KMS-11 (cell line): ENCODE measurements around the gene KRT17.

ENCODE experiments used
- H2AFZ ChIP-seq: fragments of 200-600 bp; sonication (generic); 2 replicates; pipeline ENCODE4 v1.6.1; 2016; ENCODE audit warnings: antibody characterized with exemption, mixed run types, low read depth
- H3K27ac ChIP-seq: fragments of 200-600 bp; sonication (generic); 2 replicates; pipeline ENCODE4 v1.6.1; 2016; ENCODE audit warnings: mild to moderate bottlenecking, mixed run types
- H3K27me3 ChIP-seq: fragments of 200-600 bp; sonication (generic); 2 replicates; pipeline ENCODE4 v1.6.1; 2017; ENCODE audit warnings: mild to moderate bottlenecking, low read depth, mixed run types, moderate library complexity; ENCODE audit not compliant: insufficient read depth
- H3K36me3 ChIP-seq: fragments of 200-600 bp; sonication (generic); 2 replicates; pipeline ENCODE4 v1.6.1; 2017; ENCODE audit warnings: mild to moderate bottlenecking, mixed run types; ENCODE audit not compliant: insufficient read depth
- H3K4me1 ChIP-seq: fragments of 200-600 bp; sonication (generic); 2 replicates; pipeline ENCODE4 v1.6.1; 2016; ENCODE audit warnings: mild to moderate bottlenecking, low read depth, mixed run types; ENCODE audit not compliant: poor library complexity, severe bottlenecking
- H3K4me2 ChIP-seq: fragments of 200-600 bp; sonication (generic); 2 replicates; pipeline ENCODE4 v1.7.0; 2016; ENCODE audit warnings: mild to moderate bottlenecking, mixed run types
- H3K4me3 ChIP-seq: fragments of 200-600 bp; sonication (generic); IDR thresholded peaks from 2 replicates; pipeline ENCODE4 v1.6.1; 2017; ENCODE audit warnings: low read depth, low read length, mixed read lengths; ENCODE audit not compliant: insufficient read depth
- H3K79me2 ChIP-seq: fragments of 200-600 bp; sonication (generic); 2 replicates; pipeline ENCODE4 v1.6.1; 2016; ENCODE audit warnings: low read depth, mixed run types; ENCODE audit not compliant: insufficient read depth
- H3K9ac ChIP-seq: fragments of 200-600 bp; sonication (generic); 2 replicates; pipeline ENCODE4 v1.6.1; 2016; ENCODE audit warnings: mild to moderate bottlenecking, mixed run types
- H4K20me1 ChIP-seq: fragments of 200-600 bp; sonication (generic); 2 replicates; pipeline ENCODE4 v1.6.1; 2016; ENCODE audit warnings: mild to moderate bottlenecking, mixed run types; ENCODE audit not compliant: insufficient read depth
- TF ChIP-seq, protein P1 (sequence below): fragments of 200-600 bp; sonication (generic); conservative IDR thresholded peaks from 2 replicates; pipeline ENCODE4 v1.6.1; 2017; ENCODE audit warnings: low read depth, mild to moderate bottlenecking, antibody characterized with exemption, low read length, moderate library complexity, mixed read lengths

KRT17 gene

GRCh38 chr17:41602524-41602923, 21.9 kb downstream of the KRT17 start:
- Histone ChIP-seq H3K79me2 (no peaks in the 10 kb centered on the region), H3K9ac (no peak overlapping the region), H4K20me1 (no peaks in the 10 kb centered on the region), H2AFZ (no peak overlapping the region), H3K4me2 (no peak overlapping the region), H3K4me1 (no peaks in the 10 kb centered on the region), H3K27ac (no peak overlapping the region), H3K4me3 (no peak overlapping the region), H3K27me3 (no peaks in the 10 kb centered on the region; the same call in 1 of the 2 replicates), H3K36me3 (no peaks in the 10 kb centered on the region)
- TF ChIP-seq, protein P1, sequence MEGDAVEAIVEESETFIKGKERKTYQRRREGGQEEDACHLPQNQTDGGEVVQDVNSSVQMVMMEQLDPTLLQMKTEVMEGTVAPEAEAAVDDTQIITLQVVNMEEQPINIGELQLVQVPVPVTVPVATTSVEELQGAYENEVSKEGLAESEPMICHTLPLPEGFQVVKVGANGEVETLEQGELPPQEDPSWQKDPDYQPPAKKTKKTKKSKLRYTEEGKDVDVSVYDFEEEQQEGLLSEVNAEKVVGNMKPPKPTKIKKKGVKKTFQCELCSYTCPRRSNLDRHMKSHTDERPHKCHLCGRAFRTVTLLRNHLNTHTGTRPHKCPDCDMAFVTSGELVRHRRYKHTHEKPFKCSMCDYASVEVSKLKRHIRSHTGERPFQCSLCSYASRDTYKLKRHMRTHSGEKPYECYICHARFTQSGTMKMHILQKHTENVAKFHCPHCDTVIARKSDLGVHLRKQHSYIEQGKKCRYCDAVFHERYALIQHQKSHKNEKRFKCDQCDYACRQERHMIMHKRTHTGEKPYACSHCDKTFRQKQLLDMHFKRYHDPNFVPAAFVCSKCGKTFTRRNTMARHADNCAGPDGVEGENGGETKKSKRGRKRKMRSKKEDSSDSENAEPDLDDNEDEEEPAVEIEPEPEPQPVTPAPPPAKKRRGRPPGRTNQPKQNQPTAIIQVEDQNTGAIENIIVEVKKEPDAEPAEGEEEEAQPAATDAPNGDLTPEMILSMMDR = no peak

- Histone ChIP-seq H3K27me3 (peaks cover 10% of the 10 kb centered on the region; the same call in 1 of the 2 replicates), H3K9ac (no peak overlapping the region), H3K4me1 (no peaks in the 10 kb centered on the region), H2AFZ (no peak overlapping the region), H3K4me2 (no peak overlapping the region), H3K27ac (no peak overlapping the region), H3K79me2 (no peaks in the 10 kb centered on the region), H3K36me3 (no peaks in the 10 kb centered on the region), H4K20me1 (no peaks in the 10 kb centered on the region), H3K4me3 (no peak overlapping the region)
- TF ChIP-seq, protein P1 = no peak
Measured at GRCh38 chr17:41600318-41600717, 24.1 kb downstream of the KRT17 start.

DNA sequence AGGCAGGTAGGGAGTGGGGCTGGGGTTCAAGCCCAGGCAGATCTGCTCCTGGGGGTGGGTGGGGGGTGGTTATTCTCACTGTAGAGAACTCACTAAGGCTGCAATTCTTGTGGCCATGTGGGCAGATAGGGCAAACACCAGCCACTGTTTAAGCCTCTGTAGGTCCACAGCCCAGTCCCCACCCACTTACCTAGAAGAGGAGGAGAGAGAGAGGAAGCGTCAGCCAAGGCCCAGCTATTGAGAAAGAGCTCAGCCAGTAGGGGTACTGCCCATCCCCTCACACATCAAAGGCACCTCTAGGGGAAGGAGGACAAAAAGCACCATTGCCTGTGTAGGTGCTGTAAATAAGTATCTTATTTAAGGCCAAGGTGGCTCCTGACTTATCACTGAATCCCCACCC, 24.7 kb downstream of the KRT17 start:
- Histone ChIP-seq H3K4me2 (no peak overlapping the region), H4K20me1 (no peaks in the 10 kb centered on the region), H3K79me2 (no peaks in the 10 kb centered on the region), H3K4me3 (no peak overlapping the region), H2AFZ (no peak overlapping the region), H3K27ac (no peak overlapping the region), H3K4me1 (no peaks in the 10 kb centered on the region), H3K9ac (no peak overlapping the region), H3K27me3 (peaks cover 11% of the 10 kb centered on the region; the same call in 1 of the 2 replicates), H3K36me3 (no peaks in the 10 kb centered on the region)
- TF ChIP-seq, protein P1 = no peak

DNA sequence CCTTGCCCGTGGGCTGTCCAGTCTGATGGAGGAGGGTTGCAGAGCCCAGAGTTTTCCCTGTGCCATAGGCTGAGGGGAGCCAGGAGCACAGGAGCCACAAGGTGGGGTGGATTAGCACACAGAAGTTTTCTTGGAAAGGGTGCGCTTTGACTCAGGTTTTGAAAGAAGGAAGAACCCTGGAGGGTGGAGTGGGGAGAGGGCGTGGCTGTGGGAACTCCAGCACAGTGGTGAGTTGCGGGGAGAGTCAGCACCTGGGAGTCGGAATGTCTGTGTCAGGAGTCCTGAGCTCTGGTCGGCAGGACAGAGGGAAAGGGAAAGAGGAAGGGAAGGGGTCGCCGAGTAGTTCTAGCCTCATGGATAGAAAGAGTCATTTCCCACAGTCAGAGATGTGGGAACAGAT, 28.8 kb downstream of the KRT17 start:
- H3K27me3 ChIP-seq = peaks cover 28% of the 10 kb centered on the region
- H2AFZ ChIP-seq = no peak overlapping the region
- no peaks in the 10 kb centered on the region for H3K79me2 ChIP-seq
- no peak overlapping the region for H3K4me3 ChIP-seq
- H3K36me3 ChIP-seq = no peaks in the 10 kb centered on the region
- H3K27ac ChIP-seq = no peak overlapping the region
- no peaks in the 10 kb centered on the region for H4K20me1 ChIP-seq
- H3K4me1 ChIP-seq = no peaks in the 10 kb centered on the region
- H3K4me2 ChIP-seq = no peak overlapping the region
- TF ChIP-seq, protein P1 = no peak
- no peak overlapping the region for H3K9ac ChIP-seq
